CD14-positive monocyte (primary cell): ENCODE measurements around the gene NAPSA. TPM values are rescaled to one million over a fixed set of nuclear protein-coding genes. Genes with fewer than 3 reads are reported as not detected.
A peak's percentile ranks its signal among the peaks of the same experiment; 100 is the strongest.

Experiments used
- DNase-seq, 3 donors: peaks; one replicate each; pipeline ENCODE4 v3.0.0-alpha.2; 2011 to 2022
- H2AFZ ChIP-seq: 2 replicates; pipeline ENCODE4 v1.6.0; 2012; ENCODE audit warnings: mild to moderate bottlenecking, low read depth, low read length, inconsistent platforms; ENCODE audit not compliant: insufficient read depth, poor library complexity, severe bottlenecking
- H3K27ac ChIP-seq, 2 donors: 1 replicate in 1 of 2; 2 replicates in 1 of 2; pipeline ENCODE4 v1.5.1; 2012 to 2013; ENCODE audit warnings: low read length in 2 of 2, control low read depth in 1 of 2, inconsistent platforms in 1 of 2, low read depth in 1 of 2, mild to moderate bottlenecking in 1 of 2
- H3K27me3 ChIP-seq, 2 donors: one replicate each; pipeline versions ENCODE4 v1.6.0 to v1.6.1; 2011 to 2013; ENCODE audit warnings: low read length in 2 of 2; ENCODE audit not compliant: control insufficient read depth in 2 of 2, insufficient read depth in 2 of 2
- H3K36me3 ChIP-seq, 2 donors: replicated peaks in 1 of 2; 1 replicate in 1 of 2; 2 replicates in 1 of 2; pipeline versions ENCODE4 v1.5.1 to v1.6.1; 2012 to 2013; ENCODE audit warnings: low read length in 2 of 2, control low read depth in 1 of 2, inconsistent platforms in 1 of 2, mild to moderate bottlenecking in 1 of 2; ENCODE audit not compliant: insufficient read depth in 2 of 2, control insufficient read depth in 1 of 2
- H3K4me1 ChIP-seq, 2 donors: 1 replicate in 1 of 2; 2 replicates in 1 of 2; pipeline versions ENCODE4 v1.5.1 to v1.6.1; 2012 to 2013; ENCODE audit warnings: low read length in 2 of 2, control low read depth in 1 of 2, inconsistent platforms in 1 of 2, mild to moderate bottlenecking in 1 of 2, moderate library complexity in 1 of 2; ENCODE audit not compliant: insufficient read depth in 2 of 2, control insufficient read depth in 1 of 2
- H3K4me2 ChIP-seq: replicated peaks from 2 replicates; pipeline ENCODE3; 2012; ENCODE audit warnings: low read length, moderate library complexity, mild to moderate bottlenecking; ENCODE audit not compliant: poor library complexity, severe bottlenecking; ENCODE audit errors: extremely low read depth
- H3K4me3 ChIP-seq, 3 experiments: fragments of 200-600 bp in 1 of 3; sonication (generic) in 1 of 3; replicated peaks in 1 of 3; 1 replicate in 2 of 3; 2 replicates in 1 of 3; pipeline ENCODE4 v1.5.1; 2011 to 2013; ENCODE audit warnings: low read length in 3 of 3, mild to moderate bottlenecking in 3 of 3, control low read depth in 2 of 3, low read depth in 2 of 3, inconsistent platforms in 1 of 3, moderate library complexity in 1 of 3
- H3K79me2 ChIP-seq: 2 replicates; pipeline ENCODE4 v1.6.0; 2012; ENCODE audit warnings: mild to moderate bottlenecking, control low read depth, inconsistent platforms, low read length, moderate library complexity; ENCODE audit not compliant: insufficient read depth
- H3K9ac ChIP-seq: 2 replicates; pipeline ENCODE4 v1.6.0; 2017; ENCODE audit warnings: low read length, mild to moderate bottlenecking; ENCODE audit not compliant: insufficient read depth, poor library complexity, severe bottlenecking
- H3K9me3 ChIP-seq, 2 donors: replicated peaks in 1 of 2; 1 replicate in 1 of 2; 2 replicates in 1 of 2; pipeline versions ENCODE4 v1.5.1 to v1.6.1; 2012 to 2013; ENCODE audit warnings: low read length in 2 of 2, control low read depth in 1 of 2; ENCODE audit not compliant: control insufficient read depth in 1 of 2, insufficient read depth in 1 of 2
- H4K20me1 ChIP-seq: 2 replicates; pipeline ENCODE4 v1.6.0; 2012; ENCODE audit warnings: mild to moderate bottlenecking, low read length, control low read depth, moderate library complexity; ENCODE audit not compliant: insufficient read depth
- H3K27ac Mint-ChIP-seq, 7 donors: one replicate each; pipeline ENCODE4 v1.8.0; 2020; ENCODE audit warnings: mild to moderate bottlenecking in 7 of 7, mixed read lengths in 7 of 7, moderate library complexity in 6 of 7, inconsistent platforms in 2 of 7
- H3K27me3 Mint-ChIP-seq, 3 donors: one replicate each; pipeline ENCODE4 v1.8.0; 2021 to 2022; ENCODE audit warnings: low read depth in 3 of 3, mild to moderate bottlenecking in 3 of 3, mixed read lengths in 3 of 3, moderate library complexity in 3 of 3, inconsistent platforms in 1 of 3
- H3K36me3 Mint-ChIP-seq, 2 donors: one replicate each; pipeline ENCODE4 v1.8.0; 2020; ENCODE audit warnings: mixed read lengths in 2 of 2, inconsistent platforms in 1 of 2, mild to moderate bottlenecking in 1 of 2
- H3K4me1 Mint-ChIP-seq: one replicate; pipeline ENCODE4 v1.8.0; 2020; ENCODE audit warnings: mild to moderate bottlenecking, mixed read lengths
- H3K4me3 Mint-ChIP-seq, 2 donors: one replicate each; pipeline ENCODE4 v1.8.0; 2020; ENCODE audit warnings: mild to moderate bottlenecking in 2 of 2, mixed read lengths in 2 of 2, moderate library complexity in 1 of 2
- H3K9me3 Mint-ChIP-seq, 7 donors: one replicate each; pipeline ENCODE4 v1.8.0; 2020 to 2022; ENCODE audit warnings: mixed read lengths in 7 of 7, mild to moderate bottlenecking in 6 of 7, moderate library complexity in 6 of 7, inconsistent platforms in 2 of 7
- CTCF ChIP-seq: fragments of 200-600 bp; IDR thresholded peaks from one replicate; pipeline ENCODE4 v1.8.0; 2022; ENCODE audit warnings: antibody characterized with exemption, mild to moderate bottlenecking
- WGBS: methylation state at CpG from one replicate; pipeline ENCODE4 v1.1.5; 2013; ENCODE audit warnings: missing lambda C conversion rate; ENCODE audit not compliant: insufficient coverage; 5-methylcytosine and 5-hydroxymethylcytosine counted together
- intact Hi-C, 2 donors: fragments of 100-400 bp; cut with micrococcal nuclease; formaldehyde crosslinking; loops; one replicate each; pipeline versions ENCODE4 v1.15.0 to v1.15.1; 2023
- polyA plus RNA-seq, 3 donors: library from polyadenylated mRNA; depleted of rRNA in 1 of 3; unstranded in 2 of 3; stranded (reverse) in 1 of 3; fragments of 300-500 nt in 2 of 3; fragments of >200 nt in 1 of 3; fragmentation: Illumina TruSeq in 2 of 3; gene quantifications; 1 replicate in 2 of 3; 2 replicates in 1 of 3; pipeline ENCODE4 v1.2.3, GENCODE V29; 2012 to 2021

The NAPSA gene
- polyA plus RNA-seq, 3 donors: 0.27 to 1.3 (median 0.52) TPM

- Mint-ChIP-seq H3K4me1 (no peaks in the 10 kb centered on the region), H3K27me3 (peaks cover 0 to 5% (median 1%) of the 10 kb centered on the region in 3 donors), H3K9me3 (peaks cover 0 to 2% (median 0%) of the 10 kb centered on the region in 7 donors), H3K36me3 (peaks cover 39 to 68% of the 10 kb centered on the region in 2 donors), H3K4me3 (no peak overlapping the region), H3K27ac (no peak overlapping the region)
- Histone ChIP-seq H3K27me3 (no peaks in the 10 kb centered on the region), H3K27ac (no peak overlapping the region), H3K36me3 (peaks cover 35 to 51% of the 10 kb centered on the region in 2 donors), H3K9me3 (no peaks in the 10 kb centered on the region), H4K20me1 (no peaks in the 10 kb centered on the region), H3K4me1 (no peaks in the 10 kb centered on the region), H3K9ac (no peak overlapping the region), H3K79me2 (peaks cover 6% of the 10 kb centered on the region), H3K4me2 (no peak overlapping the region), H3K4me3 (no peak overlapping the region), H2AFZ (no peak overlapping the region)
- TF ChIP-seq CTCF: no peak
- intact Hi-C loops: no loop called here
- no peak for DNase-seq
- 97% methylated on average over 34 of the region's 41 CpGs for WGBS
These were observed 37.3 kb upstream of the NAPSA start for GRCh38 chr19:50402544-50403301.

- Histone ChIP-seq H3K27ac (no peak overlapping the region), H2AFZ (no peak overlapping the region), H4K20me1 (no peaks in the 10 kb centered on the region), H3K4me3 (no peak overlapping the region), H3K27me3 (no peaks in the 10 kb centered on the region), H3K9ac (no peak overlapping the region), H3K9me3 (no peaks in the 10 kb centered on the region), H3K4me1 (no peaks in the 10 kb centered on the region), H3K36me3 (peaks cover 32 to 46% of the 10 kb centered on the region in 2 donors), H3K79me2 (peaks cover 6% of the 10 kb centered on the region), H3K4me2 (no peak overlapping the region)
- H3K27ac Mint-ChIP-seq: peak overlapping the region in 1 of 7 donors; percentile 20
- intact Hi-C loops: no loop called here
- no peak for TF ChIP-seq CTCF
- H3K4me3 Mint-ChIP-seq: no peak overlapping the region
- peak in 1 of 3 donors; percentile 4 for DNase-seq
- H3K4me1 Mint-ChIP-seq: no peaks in the 10 kb centered on the region
- 94% methylated on average over 40 of the region's 48 CpGs for WGBS
- peaks cover 0 to 2% (median 0%) of the 10 kb centered on the region in 7 donors for H3K9me3 Mint-ChIP-seq
- H3K27me3 Mint-ChIP-seq: peaks cover 0 to 5% (median 1%) of the 10 kb centered on the region in 3 donors
- peaks cover 35 to 63% of the 10 kb centered on the region in 2 donors for H3K36me3 Mint-ChIP-seq
These were observed 36.4 kb upstream of the NAPSA start for GRCh38 chr19:50401605-50402450.
